Myocyte (in vitro differentiated cells): ENCODE measurements around the gene ARHGEF19. TPM values are rescaled to one million over a fixed set of nuclear protein-coding genes. Genes with fewer than 3 reads are reported as not detected.

Experiments
- DNase-seq: peaks from one replicate; pipeline ENCODE4 v3.0.0-alpha.2; 2012; ENCODE audit warnings: low read depth
- total RNA-seq: library from RNA; depleted of rRNA; stranded (reverse); fragments of >200 nt; gene quantifications from 2 replicates; pipeline ENCODE4 v1.2.3, GENCODE V29; 2014

Gene ARHGEF19
- total RNA-seq, 1 donor from 2014 or later, result 0.67 TPM

DNA sequence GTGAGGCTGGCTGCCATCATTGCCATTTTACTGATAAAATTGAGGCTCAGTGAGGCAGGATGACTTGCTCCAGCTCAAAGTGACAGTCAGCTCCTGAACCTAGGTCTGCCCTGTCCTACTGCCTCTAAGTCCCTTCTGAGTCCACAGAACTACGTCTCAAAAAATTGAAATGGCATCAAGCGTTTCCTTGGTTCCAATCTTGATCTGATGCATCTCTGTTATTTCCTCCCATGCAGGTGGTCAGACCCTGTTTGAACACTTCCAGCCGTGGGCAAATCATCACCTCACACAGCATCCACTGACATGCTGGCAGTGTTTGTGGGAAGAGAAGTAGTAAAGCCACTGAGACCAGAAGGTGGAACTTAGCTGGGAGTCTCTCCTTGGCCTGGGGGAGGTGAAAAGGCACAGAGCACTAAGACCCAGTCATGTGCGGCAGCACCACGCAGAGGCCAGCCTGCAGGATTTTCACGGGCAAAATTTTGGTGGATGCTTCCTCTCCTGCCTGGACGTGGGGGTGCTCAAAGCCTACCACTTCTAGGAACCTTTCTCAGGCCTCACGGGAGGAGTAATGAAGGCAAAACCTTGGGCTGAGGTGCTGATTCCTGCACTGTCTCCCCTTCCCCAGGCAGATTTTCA, 32.3 kb upstream of the ARHGEF19 start:
- DNase-seq, result no peak

DNA sequence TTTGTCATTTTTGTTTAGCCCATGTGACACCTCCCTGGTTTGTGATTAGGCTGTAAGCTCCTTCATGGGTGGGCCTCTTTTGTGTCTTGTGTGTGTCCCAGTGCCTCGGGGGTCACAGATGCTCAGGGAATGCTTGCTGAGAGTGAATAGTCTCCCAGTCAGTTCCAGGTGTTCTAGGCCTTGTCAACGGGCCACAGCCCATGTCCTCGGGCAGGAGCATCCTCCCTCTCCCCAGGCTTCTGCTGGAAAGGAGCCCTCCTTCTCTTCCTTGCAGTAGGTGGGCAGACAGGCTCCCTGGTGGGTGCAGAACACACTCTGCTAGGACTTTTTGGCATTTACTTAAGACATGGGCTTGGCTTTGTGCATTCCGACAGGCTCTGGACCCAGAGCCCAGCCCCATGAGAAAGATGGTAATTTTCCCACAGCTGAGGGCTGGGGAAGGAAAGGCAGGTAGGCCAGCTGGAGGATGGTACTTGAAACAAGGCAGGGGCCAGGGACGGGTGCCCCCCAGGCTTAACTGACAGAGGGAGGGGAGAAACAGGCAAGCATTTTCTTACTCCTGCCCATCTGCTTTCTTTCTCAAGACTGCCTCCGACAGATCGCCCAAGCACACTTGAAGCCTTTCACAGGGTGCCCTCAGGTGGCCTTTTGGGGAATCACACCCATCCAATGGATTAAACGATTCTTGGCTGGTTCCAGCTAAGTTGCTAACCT, 31.6 kb upstream of the ARHGEF19 start:
- peak; percentile 86 for DNase-seq

DNA sequence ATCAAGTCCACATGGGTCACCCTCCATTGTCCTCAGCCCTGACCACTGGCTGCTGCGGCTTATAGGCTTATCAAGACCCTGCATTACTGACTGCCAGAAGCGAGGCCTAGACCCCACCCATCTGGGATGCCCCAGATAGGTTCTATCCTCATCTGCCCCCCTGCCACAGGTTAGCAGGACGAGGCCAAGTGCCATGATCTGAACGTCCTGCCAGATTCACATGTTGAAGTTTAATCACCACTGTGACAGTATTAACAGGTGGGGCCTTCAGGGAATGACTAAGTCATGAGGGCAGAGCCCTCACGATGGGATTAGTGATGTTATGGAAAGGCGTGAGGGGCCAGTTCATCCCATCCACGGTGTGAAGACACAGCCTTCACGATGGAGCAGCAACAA, 30.8 kb upstream of the ARHGEF19 start:
- DNase-seq, result peak; percentile 55

DNA sequence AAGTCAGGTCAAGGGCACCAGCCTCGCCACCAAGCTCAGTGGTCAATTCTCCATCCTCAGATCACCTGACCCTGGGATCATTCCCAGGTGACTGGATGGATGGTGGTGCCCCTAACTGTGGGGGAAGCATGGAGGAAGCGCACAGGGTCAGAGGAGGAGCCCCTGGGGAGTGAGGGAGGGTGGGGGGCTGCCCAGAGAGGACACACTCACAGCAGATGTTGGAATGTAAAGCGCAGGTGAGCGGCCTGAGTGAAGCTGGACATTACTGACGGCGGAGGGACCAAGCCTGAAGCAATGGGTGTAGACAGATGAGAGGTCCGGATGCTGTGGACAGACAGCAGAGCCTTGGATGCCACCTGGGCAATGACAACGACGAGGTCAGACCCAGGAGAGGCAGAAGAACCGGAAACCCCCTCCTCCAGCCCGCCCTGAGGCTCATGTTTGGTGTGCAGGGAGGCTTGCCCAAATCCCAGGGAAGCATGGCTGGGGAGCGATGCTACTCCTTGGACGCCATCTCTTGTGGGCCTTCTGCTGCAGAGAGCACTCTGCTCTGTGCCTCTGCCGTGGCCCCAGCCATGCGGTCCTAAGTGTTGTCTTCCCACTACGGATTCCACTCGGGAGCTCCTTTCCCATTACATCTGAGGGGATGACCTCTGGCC, 30.2 kb upstream of the ARHGEF19 start:
- no peak for DNase-seq

DNA sequence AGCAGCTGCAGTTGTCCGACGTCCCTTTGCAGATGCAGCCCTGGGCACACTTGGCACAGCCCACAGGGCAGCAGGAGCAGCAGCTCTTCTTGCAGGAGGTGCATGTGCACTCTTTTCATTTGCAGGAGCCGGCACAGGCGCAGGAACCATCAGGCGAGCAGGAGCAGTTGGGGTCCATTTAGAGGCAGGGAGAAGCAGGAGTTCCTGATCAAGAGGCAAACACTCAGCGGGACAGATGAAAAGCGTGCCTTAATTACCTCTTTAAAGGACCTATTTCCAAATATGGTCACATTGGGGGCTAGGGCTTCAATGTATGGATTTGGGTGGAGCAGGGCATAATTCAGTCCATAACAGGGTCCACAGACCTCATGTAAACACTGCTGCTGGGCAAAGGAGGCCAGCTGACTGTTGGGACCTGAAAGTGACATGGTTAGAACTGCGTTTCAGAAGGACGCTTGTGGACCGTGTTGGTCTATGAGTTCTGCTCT, 28.8 kb upstream of the ARHGEF19 start:
- no peak for DNase-seq

DNA sequence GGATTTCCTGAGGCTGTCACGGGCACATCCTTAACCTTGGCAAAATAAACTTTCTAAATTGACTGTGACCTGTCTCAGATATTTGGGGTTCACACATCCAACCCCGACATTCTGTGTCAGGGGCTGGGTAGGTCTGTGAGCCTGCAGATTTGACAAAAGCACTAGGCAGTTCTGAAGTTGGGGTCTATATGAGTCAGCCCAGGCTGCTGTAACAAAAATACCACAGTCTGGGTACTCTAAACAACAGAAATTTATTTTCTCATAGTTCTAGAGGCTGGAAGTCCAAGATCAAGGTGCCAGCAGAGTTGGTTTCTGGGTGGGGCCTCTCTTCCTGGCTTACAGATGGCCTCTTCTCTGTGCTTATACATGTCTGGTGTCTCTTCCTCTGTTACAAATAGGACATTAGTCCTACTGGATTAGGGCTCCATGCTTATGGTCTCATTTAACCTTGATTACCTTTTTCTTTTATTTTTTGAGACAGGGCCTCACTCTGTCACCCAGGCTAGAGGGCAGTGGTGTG, 27.6 kb upstream of the ARHGEF19 start:
- DNase-seq, result no peak

DNA sequence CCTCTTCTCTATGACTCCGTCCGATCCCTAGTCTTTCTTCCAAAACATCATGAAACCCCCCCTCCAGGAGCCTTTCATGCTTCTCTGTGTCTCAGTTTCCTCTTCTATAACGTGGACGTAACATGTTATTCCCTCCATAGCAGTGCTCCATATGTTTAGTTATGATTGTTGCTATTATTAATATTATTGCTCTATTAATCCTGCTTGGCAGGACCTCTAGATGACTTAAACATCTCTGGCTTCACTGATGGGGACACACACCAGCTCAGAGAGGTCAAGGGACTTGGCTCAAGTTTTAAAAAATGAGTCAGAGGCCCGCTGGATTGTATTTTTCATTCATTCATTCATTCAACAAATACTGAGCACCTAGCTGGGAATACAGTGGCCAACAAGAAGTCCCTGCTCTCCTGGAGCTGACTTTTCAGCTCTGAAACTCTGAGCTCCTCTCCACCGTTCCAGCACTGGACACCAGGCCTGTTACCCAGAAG, 24.9 kb upstream of the ARHGEF19 start:
- no peak for DNase-seq

DNA sequence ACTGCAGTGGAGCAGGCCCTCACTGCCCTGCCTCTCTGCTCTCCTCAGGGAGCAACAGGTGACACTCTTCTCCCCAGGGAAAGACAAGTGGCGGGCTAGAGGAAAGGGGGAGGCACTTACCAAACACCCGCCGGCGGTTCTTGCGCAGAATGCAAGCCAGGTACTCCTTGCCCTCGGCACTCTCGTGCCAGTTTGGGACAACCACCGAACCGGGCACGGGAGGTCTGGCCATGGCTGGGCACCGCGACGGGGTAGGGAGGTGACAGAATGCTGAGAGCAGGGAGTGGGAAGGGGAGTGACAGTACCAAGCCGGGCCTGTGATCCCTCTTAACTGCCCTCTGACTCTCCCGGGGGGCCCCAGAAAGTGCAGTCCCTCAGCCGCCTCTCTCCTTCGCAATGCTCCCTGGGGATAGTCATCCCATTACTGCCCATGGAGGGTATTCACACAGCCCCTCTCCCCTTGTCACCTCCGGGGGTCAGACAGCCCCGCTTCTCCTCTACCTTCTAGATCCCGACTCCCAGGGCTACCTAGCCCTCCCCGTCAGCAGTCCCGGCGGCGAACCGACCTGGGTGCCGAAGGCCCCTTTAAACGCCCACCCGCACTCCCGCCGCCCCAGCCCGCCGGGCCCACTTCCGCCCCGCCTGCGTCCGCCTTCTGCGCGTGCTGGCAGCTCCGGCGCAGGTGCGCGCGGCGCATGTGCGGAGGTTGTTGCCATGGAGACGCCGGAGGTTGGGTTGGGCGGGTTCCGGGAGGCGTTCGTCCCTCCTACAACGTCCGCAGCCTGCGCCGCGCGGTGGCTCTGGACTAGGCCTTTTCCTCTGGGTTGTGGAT, 24.3 kb upstream of the ARHGEF19 start, which contains the start of gene CPLANE2:
TSS of gene CPLANE2 (minus strand) at position 673 of the 832 bp plus-strand sequence. CDS start at position 232, 441 bp downstream.
- DNase-seq, result peak; percentile 90

DNA sequence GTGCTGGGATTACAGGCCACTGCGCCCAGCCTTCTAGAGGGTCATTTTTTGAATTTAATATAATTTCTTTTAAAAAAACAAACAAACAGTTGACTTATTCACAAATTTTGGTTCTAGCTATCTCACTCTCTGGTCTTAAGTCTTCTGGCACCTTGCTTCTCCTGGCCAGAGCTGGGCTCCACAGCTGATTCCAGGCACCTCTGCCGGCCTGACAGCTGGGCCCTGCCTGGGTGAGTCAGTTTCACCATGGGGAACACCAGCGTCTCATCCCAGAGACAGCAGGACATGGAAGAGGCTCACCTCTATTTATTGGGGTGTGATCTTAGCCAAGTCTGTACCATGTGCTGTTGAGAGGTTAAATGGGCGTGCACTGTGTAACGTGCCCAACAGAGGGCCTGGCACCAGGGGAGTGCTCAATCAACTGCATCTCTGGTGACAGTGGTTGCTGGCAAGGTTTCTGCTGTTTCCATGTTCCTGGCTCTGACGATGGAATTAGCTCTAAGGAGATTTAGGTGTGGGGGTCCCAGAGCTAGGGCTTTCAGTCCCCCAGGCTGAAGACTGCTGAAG, 23.6 kb upstream of the ARHGEF19 start:
- DNase-seq, result peak; percentile 77

DNA sequence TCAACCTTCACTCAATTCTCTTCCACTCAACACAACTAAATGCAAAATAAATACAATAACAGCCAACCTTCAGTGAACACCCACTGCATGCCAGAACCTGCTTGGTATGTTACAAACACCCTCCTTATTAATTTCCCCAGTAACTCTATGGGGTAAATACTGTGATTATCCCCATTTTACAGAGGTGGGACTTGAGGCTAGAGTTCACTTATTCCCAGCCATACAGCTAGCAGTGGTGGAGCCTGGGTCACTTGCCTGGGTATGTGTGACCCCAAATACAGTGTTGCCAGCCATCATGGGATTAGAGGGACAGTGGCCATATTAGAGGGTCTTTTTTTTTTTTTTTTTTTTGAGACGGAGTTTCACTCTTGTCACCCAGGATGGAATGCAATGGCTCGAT, 22.9 kb upstream of the ARHGEF19 start:
- no peak for DNase-seq

DNA sequence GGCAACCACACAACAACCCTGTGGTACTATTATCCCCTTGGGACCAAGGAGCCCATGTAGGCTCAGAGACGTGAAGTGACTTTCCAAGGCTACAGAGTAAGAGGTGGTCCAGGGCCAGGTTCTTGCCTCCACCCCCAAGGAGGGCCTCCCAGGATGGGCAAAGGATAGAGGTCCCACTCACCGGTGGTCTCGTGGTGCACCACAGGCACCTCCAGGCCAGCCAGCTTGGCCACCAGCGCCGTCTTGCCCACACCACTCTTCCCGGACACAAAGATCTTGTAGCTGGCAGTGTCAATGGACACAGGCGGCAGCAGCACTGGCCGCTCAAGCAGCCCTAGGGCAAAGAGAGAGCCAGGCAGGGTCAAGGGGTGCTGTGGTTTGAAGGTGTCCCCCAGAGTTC, 21.0 kb upstream of the ARHGEF19 start:
- DNase-seq, result no peak

DNA sequence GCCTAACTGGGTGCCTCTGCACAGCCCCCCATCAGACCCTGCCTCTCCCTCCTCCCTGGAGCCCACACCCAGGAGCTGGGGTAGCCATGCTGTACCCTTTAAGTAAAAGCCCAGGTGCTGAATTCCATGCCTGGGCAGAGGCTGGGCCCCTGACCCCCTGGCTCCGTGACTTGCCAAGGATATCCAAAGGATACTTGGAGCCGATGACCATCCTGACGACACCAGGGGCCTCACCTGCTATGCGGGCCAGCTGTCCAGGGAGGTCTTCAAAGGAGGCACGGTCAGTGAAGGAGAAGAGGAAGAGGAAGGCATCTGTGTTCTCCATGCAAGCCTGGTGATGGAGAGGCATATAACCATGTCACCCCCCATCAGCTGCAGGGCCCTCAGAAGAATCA, 19.9 kb upstream of the ARHGEF19 start:
- no peak for DNase-seq

DNA sequence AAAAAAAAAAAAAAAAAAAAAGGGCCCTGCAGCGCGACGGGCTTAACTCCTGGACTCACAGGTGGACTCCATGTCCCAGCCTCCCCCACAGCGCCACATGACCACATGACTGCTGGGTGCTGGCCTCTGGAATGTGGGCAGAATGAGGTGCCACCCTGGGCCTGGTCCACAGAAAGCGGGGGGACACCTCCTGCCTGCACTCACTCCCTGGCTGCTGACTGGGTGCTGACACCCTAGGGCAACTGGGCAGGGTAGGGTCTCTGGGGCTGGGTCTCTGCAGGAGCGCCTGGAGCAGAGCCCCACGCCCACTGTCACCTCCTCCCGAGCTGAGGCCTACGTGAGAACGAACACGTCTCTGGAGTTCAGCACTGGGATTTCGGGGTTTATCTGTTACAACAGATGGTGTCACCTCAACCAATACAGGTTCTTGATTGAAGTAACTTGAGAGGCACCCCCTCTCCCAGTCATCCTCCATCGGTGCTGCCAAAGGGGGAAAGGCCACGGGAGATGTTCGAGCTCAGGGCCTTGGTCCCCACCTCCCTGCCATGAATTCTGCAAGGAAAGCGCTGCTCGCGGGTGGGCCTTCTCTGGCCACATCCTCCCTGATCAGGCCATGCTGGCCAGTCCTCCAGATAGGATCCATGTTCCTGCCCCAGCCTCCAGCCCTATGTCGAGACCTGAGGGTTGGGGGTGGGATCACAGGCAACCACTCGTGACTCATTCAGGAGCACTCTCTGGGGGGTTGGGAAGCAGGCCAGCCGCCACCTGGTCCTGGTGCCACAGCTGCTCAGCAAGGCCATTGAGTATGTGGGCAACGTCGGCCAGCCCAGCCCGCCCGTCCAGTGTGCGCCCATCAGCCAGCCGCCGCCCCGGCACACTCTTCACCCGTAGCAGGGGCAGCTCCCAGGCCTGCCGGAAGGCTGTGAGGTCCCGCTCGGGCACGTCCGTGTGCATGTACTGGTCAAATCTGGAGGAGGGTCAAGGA, 19.2 kb upstream of the ARHGEF19 start:
- DNase-seq, result peak; percentile 70

DNA sequence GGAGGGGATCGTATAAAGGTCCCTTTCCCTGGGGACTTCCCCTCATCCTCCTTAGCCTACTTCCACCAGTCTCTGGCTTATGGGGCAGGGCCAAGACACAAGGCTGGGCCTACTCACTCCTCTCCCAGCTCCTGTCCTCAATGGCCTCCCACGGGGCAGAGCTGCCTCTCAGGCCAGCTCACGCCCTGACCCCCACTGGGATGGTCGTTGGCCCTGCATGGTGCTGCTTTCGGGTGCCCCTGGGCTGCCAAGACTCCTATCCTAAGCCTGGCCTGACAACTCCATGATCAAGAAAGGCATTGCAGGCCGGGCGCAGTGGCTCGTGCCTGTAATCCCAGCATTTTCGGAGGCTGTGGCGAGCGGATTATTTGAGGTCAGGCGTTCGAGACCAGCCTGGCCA, 18.3 kb upstream of the ARHGEF19 start:
- DNase-seq, result no peak

DNA sequence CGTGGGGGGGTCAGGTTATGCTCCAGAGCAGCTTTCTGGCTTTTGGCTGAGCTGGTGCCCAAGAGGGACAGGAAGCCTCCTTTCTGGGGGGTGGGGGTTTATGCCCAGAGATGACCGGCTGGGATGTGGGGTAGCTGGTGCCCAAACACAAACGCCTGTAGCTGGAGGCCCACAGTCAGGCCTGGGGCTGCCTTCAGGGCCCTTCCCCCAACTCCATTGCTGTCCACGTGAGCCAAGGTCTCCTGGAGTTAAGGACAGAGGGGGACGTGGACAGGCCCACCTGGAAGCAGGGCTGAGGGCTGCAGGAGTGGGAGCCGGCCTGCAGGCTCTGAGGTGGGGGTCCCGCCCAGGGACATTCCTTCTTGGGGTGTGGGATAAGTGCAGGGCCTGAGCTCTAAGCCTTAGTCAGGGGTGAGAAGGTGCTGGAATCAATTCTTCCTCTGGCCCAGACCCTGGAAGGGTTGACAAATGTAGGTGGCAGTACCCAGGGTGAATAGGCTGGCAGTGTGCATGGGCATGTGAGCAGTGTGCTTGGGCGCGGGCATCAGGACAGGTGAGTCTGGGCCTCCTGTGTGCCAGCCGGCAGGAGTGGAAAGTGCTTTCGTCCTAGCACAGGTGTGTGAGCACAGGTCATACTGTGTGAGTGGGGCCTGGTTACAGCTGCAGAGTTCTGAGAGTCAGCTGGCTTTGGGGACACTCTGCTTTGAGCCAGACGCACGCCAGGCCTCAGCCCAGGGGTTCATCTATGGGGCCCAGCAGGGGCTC, 17.7 kb upstream of the ARHGEF19 start:
- DNase-seq, result no peak

DNA sequence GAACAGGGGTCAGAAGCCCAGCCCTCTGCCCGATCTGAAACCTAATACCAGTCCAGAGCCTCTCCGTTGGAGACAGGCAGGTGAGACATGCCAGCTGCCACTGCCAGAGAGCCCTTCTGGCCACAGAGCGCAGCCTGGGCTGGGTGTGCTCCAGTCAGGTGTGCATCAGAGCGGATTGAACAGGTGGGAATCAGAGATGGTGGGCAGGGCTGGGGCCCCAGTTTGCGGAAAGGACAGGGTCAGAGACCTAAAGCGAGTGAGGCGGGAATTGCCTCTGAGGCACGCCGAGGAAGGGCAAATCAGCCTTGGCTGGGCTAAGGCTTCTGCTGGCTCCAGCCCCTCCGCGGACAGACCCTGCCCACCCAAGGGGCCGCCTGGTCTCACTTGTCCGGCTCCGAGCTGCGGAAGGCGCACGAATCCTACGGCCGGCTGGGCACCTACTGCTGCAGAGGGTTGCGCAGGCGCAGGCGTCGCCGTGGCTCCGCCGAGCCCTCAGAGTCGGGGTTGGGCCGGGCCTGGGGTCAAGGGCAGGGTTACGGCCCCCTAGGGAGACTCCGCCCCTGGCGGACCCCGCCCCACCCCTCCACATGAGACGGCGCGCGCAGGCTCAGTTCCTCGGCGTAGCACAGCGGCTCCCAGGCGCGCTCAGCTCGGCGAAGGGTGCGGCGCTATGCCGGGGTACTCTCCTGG, 14.2 kb upstream of the ARHGEF19 start:
- no peak for DNase-seq

DNA sequence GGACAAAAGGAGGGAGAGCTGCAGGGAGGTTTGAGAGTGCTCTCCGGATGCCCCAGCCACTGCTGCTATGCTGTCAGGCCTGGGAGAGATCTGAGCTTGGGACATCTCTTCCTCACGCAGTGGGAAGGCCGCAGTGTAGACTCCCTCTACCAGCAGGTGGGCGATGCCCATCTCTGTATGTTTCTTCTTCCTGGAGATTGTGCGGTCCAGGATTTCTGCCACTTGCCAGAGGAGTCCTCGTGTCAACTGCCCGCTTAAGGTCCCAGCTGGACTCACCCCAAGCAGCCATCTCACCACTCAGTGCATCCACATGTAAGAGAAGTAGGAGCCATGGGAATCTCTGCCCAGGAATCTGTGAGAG, 13.7 kb upstream of the ARHGEF19 start:
- DNase-seq, result no peak

DNA sequence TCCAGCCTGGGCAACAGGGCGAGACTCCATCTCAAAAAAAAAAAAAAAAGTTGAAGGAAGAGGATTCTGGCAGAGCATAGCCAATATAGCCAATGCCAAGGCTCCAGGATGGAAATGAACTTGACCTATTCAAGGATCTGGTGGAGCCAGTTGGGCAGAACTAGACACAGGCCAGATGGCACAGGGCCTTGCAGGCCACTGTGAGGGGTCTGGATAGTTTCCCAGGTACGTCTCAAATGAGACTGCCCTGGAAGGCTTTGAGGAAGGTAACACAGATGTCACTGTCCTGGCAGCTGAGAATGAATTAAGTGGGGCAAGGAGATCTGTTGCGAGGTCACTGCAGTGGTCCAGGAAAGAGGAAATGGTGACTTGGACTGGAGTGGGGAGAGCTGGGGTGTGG, 12.0 kb upstream of the ARHGEF19 start:
- no peak for DNase-seq
